Measurements from ENCODE around the gene UNKL. TPM values are rescaled to one million over a fixed set of nuclear protein-coding genes. Genes with fewer than 3 reads are reported as not detected.

Gene UNKL
- total and polyA plus RNA-seq, 12 donors, result 10.1 to 174 (median 33.3) TPM

DNA sequence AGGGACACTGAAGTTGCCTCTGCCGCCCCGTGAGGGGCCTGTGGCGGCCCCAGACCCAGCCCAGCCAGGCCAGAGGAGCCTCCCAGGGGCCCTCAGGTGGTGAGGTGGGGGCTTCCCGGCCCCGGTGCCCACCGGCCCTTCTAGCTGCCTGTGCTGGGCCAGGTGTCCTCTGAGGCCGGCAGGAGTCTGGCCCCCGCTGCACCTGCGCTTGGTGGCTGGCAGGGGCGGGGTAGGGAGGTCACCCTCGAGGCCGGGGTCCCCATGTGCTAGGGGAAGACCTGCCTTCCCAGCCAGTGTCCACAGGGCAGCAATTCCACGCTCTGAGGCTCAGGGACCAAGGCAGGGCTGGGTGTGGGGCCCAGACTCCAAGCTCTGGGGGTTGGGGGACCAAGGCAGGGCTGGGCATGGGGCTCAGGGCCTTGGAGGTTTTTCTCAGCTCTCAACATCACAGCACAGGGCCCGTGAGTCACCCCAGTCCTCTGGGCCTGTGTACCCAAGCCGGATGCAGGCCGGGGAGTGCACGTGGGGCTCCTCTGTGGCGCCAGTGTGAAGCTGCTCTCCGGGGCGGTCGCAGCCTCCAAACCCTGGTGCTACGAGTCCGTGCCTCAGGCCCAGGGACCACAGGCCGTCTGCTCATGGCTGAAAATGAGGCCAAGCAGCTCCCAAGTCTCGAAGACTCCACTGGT is 31.2 kb upstream of the UNKL start:
- Histone ChIP-seq H3K36me3 (replicated peaks in 1 of 2) (peaks cover 0 to 53% of the 10 kb centered on the region in 2 donors), H3K27me3 (no peaks in the 10 kb centered on the region), H3K9me3 (replicated peaks in 1 of 3) (no peaks in the 10 kb centered on the region), H3K4me3 (no peak overlapping the region), H3K4me1 (replicated peaks in 1 of 2) (no peaks in the 10 kb centered on the region), H3K27ac (no peak overlapping the region)
- intact Hi-C loops (cut with DNase I), result no loop called here
- DNase-seq, result no peak
- TF ChIP-seq, protein P1, sequence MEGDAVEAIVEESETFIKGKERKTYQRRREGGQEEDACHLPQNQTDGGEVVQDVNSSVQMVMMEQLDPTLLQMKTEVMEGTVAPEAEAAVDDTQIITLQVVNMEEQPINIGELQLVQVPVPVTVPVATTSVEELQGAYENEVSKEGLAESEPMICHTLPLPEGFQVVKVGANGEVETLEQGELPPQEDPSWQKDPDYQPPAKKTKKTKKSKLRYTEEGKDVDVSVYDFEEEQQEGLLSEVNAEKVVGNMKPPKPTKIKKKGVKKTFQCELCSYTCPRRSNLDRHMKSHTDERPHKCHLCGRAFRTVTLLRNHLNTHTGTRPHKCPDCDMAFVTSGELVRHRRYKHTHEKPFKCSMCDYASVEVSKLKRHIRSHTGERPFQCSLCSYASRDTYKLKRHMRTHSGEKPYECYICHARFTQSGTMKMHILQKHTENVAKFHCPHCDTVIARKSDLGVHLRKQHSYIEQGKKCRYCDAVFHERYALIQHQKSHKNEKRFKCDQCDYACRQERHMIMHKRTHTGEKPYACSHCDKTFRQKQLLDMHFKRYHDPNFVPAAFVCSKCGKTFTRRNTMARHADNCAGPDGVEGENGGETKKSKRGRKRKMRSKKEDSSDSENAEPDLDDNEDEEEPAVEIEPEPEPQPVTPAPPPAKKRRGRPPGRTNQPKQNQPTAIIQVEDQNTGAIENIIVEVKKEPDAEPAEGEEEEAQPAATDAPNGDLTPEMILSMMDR (IDR thresholded peaks at IDR 0.05), result no peak
- no peak for TF ChIP-seq POLR2A (IDR thresholded peaks at IDR 0.05)
- WGBS, 4 donors, result 85 to 89% (median 86%) methylated on average over 20 to 25 of the region's 25 CpGs; no CpG with 5 or more reads in 1 of the 4 donors

DNA sequence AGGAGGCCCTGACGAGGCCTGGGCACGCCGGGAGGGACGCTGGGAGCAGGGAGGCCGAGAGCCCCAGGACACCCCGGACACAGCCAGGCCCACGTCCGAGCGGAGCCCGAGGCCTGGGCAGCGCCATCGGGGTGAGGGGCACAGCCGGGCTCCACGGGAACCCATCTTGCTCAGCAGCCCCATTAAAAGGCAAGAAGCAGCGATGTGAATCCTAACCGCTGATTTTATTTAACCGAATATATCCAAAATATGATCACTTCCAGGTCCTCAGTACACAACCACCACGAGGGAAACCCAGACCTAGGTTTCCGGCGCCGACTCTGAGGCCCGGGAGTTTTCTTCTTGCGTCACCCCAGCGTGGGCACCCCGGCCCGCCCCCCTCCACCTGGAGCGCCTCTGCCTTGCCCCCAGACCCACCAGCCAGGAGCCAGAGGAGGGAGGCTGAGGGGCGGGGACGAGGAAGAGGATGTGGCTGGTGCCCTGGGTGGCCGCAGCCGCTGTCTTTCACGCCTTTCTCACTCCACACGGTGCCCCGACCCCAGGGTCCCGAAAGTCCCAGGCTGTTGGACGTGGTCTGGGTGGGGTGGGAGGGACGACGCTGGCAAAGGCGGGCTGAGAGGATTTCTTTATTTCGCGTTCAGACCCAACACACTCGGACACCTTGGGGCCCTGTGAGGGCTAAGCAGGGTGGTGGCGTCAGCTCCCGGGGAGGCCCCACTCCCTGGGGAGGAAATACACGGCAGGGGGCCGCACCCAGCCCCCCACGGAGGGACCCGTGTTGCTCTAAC is 30.4 kb upstream of the UNKL start:
- DNase-seq, result no peak
- no peak overlapping the region for H3K27ac ChIP-seq
- intact Hi-C loops (cut with DNase I), result no loop called here
- H3K9me3 ChIP-seq (replicated peaks in 1 of 3), result no peaks in the 10 kb centered on the region
- no peak overlapping the region for H3K4me3 ChIP-seq
- no peaks in the 10 kb centered on the region for H3K27me3 ChIP-seq
- no peaks in the 10 kb centered on the region for H3K4me1 ChIP-seq (replicated peaks in 1 of 2)
- WGBS, 4 donors, result 82 to 86% (median 84%) methylated on average over 23 to 48 of the region's 48 CpGs
- TF ChIP-seq POLR2A (IDR thresholded peaks at IDR 0.05), result no peak
- TF ChIP-seq, protein P1 (IDR thresholded peaks at IDR 0.05), result no peak
- H3K36me3 ChIP-seq (replicated peaks in 1 of 2), result peaks cover 0 to 46% of the 10 kb centered on the region in 2 donors

DNA sequence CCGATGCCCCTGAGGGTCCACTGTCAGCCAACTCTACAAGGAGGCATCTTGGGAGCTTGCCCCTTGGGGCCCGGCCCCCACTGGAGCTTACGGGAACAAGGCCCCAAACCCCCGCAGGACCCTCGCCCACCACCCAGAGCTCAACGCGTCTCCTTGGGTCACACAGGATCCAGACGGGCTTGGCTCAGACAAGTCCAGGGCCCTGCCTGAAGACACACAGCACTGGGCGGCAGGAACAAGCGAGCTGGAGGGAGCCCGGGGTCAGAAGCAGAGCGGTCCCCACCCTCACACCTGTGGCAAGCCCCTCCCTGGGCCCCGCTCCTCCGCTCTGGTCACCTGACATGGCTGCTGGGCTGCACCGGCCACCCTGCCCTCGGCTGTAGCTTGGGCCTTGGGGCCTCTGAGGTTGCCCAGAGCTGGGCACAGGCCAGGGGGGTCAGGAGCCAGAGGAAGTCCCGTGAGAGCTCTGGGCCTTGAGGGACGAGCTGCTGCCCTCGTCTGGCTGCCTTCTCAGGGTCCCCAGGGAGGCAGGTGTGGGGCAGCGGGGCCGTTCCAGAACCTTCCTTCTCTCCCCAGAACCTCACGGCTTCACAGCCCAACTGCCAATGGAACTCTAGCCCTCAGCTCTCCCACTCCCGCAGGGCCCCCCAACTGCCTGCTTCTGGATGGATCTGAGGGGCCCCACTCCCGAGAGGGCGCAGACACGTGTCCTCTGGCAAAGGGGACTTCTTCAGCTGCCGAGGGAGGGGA is 29.7 kb upstream of the UNKL start, which contains the start of gene CCDC154:
TSS of gene CCDC154 (minus strand) at position 577 of the 750 bp plus-strand sequence. CDS start at position 343, 234 bp downstream.
- Histone ChIP-seq H3K9me3 (replicated peaks in 1 of 3) (no peaks in the 10 kb centered on the region), H3K27me3 (no peaks in the 10 kb centered on the region), H3K4me3 (no peak within 1 kb of the TSS), H3K36me3 (replicated peaks in 1 of 2) (peaks cover 0 to 38% of the 10 kb centered on the region in 2 donors), H3K27ac (no peak within 1 kb of the TSS), H3K4me1 (replicated peaks in 1 of 2) (no peaks in the 10 kb centered on the region)
- intact Hi-C loops (cut with DNase I), result no loop called here
- WGBS, 4 donors, result 69 to 84% (median 71%) methylated on average over 9 to 27 of the region's 27 CpGs
- DNase-seq, result peak in 3 of 7 donors; percentile 42 to 53 (median 48)
- TF ChIP-seq, protein P1 (IDR thresholded peaks at IDR 0.05), result no peak
- TF ChIP-seq POLR2A (IDR thresholded peaks at IDR 0.05), result no peak
